Caco-2 (cell line): ENCODE measurements around the gene NRIP2. TPM values are rescaled to one million over a fixed set of nuclear protein-coding genes. Genes with fewer than 3 reads are reported as not detected.

Experiments
- BruUV-seq: library from RNA; stranded (reverse); fragments of 400-500 nt; replicated peaks from 2 replicates; lab custom pipeline; 2021; lab: Mats Ljungman, UMichigan
- CTCF ChIA-PET: fragments of 300-600 bp; sonication (Branson Sonifier 250); formaldehyde crosslinking; loops from one replicate; lab custom pipeline; 2022; ENCODE audit warnings: antibody characterized with exemption; lab: Charles Lee
- POLR2A ChIA-PET: fragments of 300-600 bp; sonication (Branson Sonifier 250); formaldehyde crosslinking; loops from one replicate; lab custom pipeline; 2022; ENCODE audit warnings: antibody characterized with exemption; lab: Charles Lee
- DNase-seq, 2 experiments: peaks; one replicate each; pipeline versions ENCODE4 v3.0.0 to v3.0.0-alpha.2; 2020 to 2022
- H3K27me3 ChIP-seq: replicated peaks from 2 replicates; pipeline ENCODE4 v1.6.0; 2011; ENCODE audit warnings: low read length; ENCODE audit not compliant: control insufficient read depth, insufficient read depth
- H3K36me3 ChIP-seq: 2 replicates; pipeline ENCODE4 v1.5.1; 2011; ENCODE audit warnings: low read length; ENCODE audit not compliant: control insufficient read depth, insufficient read depth
- H3K4me1 ChIP-seq: fragments of 250-450 bp; sonication (Bioruptor Pico); 2 replicates; pipeline ENCODE4 v1.5.1; 2020; ENCODE audit warnings: mild to moderate bottlenecking
- H3K4me3 ChIP-seq: 2 replicates; pipeline ENCODE4 v1.5.1; 2011; ENCODE audit warnings: low read depth, mild to moderate bottlenecking, control low read depth, low read length
- H3K9me3 ChIP-seq: fragments of 250-450 bp; sonication (Bioruptor Pico); 2 replicates; pipeline ENCODE4 v1.5.1; 2020; ENCODE audit warnings: mild to moderate bottlenecking, moderate library complexity
- H3K27ac Mint-ChIP-seq: one replicate; pipeline ENCODE4 v1.8.0; 2022; ENCODE audit warnings: mixed read lengths; ENCODE audit not compliant: unreplicated experiment
- H3K27me3 Mint-ChIP-seq: one replicate; pipeline ENCODE4 v1.8.0; 2022; ENCODE audit warnings: mixed read lengths; ENCODE audit not compliant: insufficient read depth, unreplicated experiment
- H3K36me3 Mint-ChIP-seq: one replicate; pipeline ENCODE4 v1.8.0; 2022; ENCODE audit warnings: mild to moderate bottlenecking, mixed read lengths; ENCODE audit not compliant: insufficient read depth, unreplicated experiment
- H3K4me1 Mint-ChIP-seq: one replicate; pipeline ENCODE4 v1.8.0; 2022; ENCODE audit warnings: low read depth, mixed read lengths; ENCODE audit not compliant: unreplicated experiment
- H3K4me3 Mint-ChIP-seq: one replicate; pipeline ENCODE4 v1.8.0; 2022; ENCODE audit warnings: mild to moderate bottlenecking, moderate library complexity, mixed read lengths; ENCODE audit not compliant: unreplicated experiment
- H3K9me3 Mint-ChIP-seq: one replicate; pipeline ENCODE4 v1.8.0; 2022; ENCODE audit warnings: mixed read lengths; ENCODE audit not compliant: unreplicated experiment
- CTCF ChIP-seq, 2 experiments: fragments of 200-600 bp in 1 of 2; IDR thresholded peaks; 1 replicate in 1 of 2; 2 replicates in 1 of 2; pipeline versions ENCODE4 v1.5.1 to v1.8.0; 2011 to 2022; ENCODE audit warnings: antibody characterized with exemption in 1 of 2, control low read depth in 1 of 2, inconsistent platforms in 1 of 2, low read depth in 1 of 2, low read length in 1 of 2, mild to moderate bottlenecking in 1 of 2, moderate library complexity in 1 of 2; ENCODE audit not compliant: insufficient read depth in 1 of 2, severe bottlenecking in 1 of 2, unreplicated experiment in 1 of 2
- intact Hi-C: fragments of 100-400 bp; cut with micrococcal nuclease; formaldehyde crosslinking; loops from one replicate; pipeline ENCODE4 v1.10.0; 2022; ENCODE audit not compliant: unreplicated experiment
- total RNA-seq: library from RNA; stranded (reverse); gene quantifications from 2 replicates; pipeline ENCODE4 v1.2.3, GENCODE V29; 2022

NRIP2 gene
- total RNA-seq, 1 experiment from 2014 or later, result not detected

- Histone ChIP-seq H3K27me3 (no peaks in the 10 kb centered on the region), H3K9me3 (no peaks in the 10 kb centered on the region), H3K36me3 (no peaks in the 10 kb centered on the region; the same call in 1 of the 2 replicates), H3K4me3 (no peak overlapping the region), H3K4me1 (peaks cover 10% of the 10 kb centered on the region)
- ChIA-PET CTCF (interaction anchor here (0.6 to 1.2 kb wide), 2 partner anchors 11 to 29 kb away, joined by 3 to 5 read pairs; no protein-coding TSS in a partner anchor), POLR2A (no interaction called here)
- Mint-ChIP-seq H3K27ac (no peak overlapping the region), H3K4me3 (no peak overlapping the region), H3K27me3 (no peaks in the 10 kb centered on the region), H3K36me3 (peaks cover 59% of the 10 kb centered on the region), H3K4me1 (peaks cover 22% of the 10 kb centered on the region), H3K9me3 (no peaks in the 10 kb centered on the region)
- no TSS peak for BruUV-seq
- no peak for TF ChIP-seq CTCF (IDR thresholded peaks at IDR 0.05; ENCODE audit: insufficient read depth in 1 of 2, low read depth in 1 of 2, low read length in 1 of 2, severe bottlenecking in 1 of 2, unreplicated experiment in 1 of 2)
- intact Hi-C loops, result no loop called here
- no peak for DNase-seq
Observed at GRCh38 chr12:2856051-2856450, 21.2 kb upstream of the NRIP2 start.

- Mint-ChIP-seq H3K27me3 (no peaks in the 10 kb centered on the region), H3K9me3 (no peaks in the 10 kb centered on the region), H3K36me3 (peaks cover 54% of the 10 kb centered on the region), H3K4me1 (peaks cover 22% of the 10 kb centered on the region), H3K27ac (no peak overlapping the region), H3K4me3 (no peak overlapping the region)
- Histone ChIP-seq H3K36me3 (no peaks in the 10 kb centered on the region; the same call in 1 of the 2 replicates), H3K27me3 (no peaks in the 10 kb centered on the region), H3K4me3 (no peak overlapping the region), H3K4me1 (peaks cover 11% of the 10 kb centered on the region), H3K9me3 (no peaks in the 10 kb centered on the region)
- no peak for TF ChIP-seq CTCF (IDR thresholded peaks at IDR 0.05; ENCODE audit: insufficient read depth in 1 of 2, low read depth in 1 of 2, low read length in 1 of 2, severe bottlenecking in 1 of 2, unreplicated experiment in 1 of 2)
- ChIA-PET CTCF (interaction anchor here (0.6 kb wide), 1 partner anchor 30 kb away, joined by 5 read pairs; no protein-coding TSS in a partner anchor), POLR2A (no interaction called here)
- BruUV-seq, result no TSS peak
- DNase-seq, result no peak
- intact Hi-C loops, result no loop called here
Observed at GRCh38 chr12:2855546-2855945, 20.7 kb upstream of the NRIP2 start.

- ChIA-PET POLR2A (interaction anchor here (1.2 kb wide), 1 partner anchor 14 kb away, joined by 3 read pairs; no protein-coding TSS in a partner anchor), CTCF (interaction anchor here (0.6 to 1.6 kb wide), 4 partner anchors 9 to 104 kb away, joined by 3 to 10 read pairs (median 3); partner anchors contain the start of genes FOXM1 and RHNO1)
- Histone ChIP-seq H3K27me3 (no peaks in the 10 kb centered on the region), H3K36me3 (no peaks in the 10 kb centered on the region; the same call in 1 of the 2 replicates), H3K9me3 (no peaks in the 10 kb centered on the region), H3K4me1 (peaks cover 17% of the 10 kb centered on the region), H3K4me3 (no peak overlapping the region)
- Mint-ChIP-seq H3K4me1 (peaks cover 23% of the 10 kb centered on the region), H3K27ac (peak overlapping the region; percentile 43), H3K4me3 (no peak overlapping the region), H3K9me3 (no peaks in the 10 kb centered on the region), H3K27me3 (no peaks in the 10 kb centered on the region), H3K36me3 (peaks cover 47% of the 10 kb centered on the region)
- no TSS peak for BruUV-seq
- TF ChIP-seq CTCF (IDR thresholded peaks at IDR 0.05; ENCODE audit: insufficient read depth in 1 of 2, low read depth in 1 of 2, low read length in 1 of 2, severe bottlenecking in 1 of 2, unreplicated experiment in 1 of 2), result no peak
- intact Hi-C loops, result no loop called here
- no peak for DNase-seq
Observed at GRCh38 chr12:2854669-2855453, 20.0 kb upstream of the NRIP2 start.
